Measurements from ENCODE around the gene EMILIN3. TPM values are rescaled to one million over a fixed set of nuclear protein-coding genes. Genes with fewer than 3 reads are reported as not detected.

EMILIN3 gene
- total and polyA plus RNA-seq, 2 of the 8 experiments (the other 6 are each of a cell fraction or from before 2014, with no cell fraction given) = 3.8 to 5.2 TPM

DNA sequence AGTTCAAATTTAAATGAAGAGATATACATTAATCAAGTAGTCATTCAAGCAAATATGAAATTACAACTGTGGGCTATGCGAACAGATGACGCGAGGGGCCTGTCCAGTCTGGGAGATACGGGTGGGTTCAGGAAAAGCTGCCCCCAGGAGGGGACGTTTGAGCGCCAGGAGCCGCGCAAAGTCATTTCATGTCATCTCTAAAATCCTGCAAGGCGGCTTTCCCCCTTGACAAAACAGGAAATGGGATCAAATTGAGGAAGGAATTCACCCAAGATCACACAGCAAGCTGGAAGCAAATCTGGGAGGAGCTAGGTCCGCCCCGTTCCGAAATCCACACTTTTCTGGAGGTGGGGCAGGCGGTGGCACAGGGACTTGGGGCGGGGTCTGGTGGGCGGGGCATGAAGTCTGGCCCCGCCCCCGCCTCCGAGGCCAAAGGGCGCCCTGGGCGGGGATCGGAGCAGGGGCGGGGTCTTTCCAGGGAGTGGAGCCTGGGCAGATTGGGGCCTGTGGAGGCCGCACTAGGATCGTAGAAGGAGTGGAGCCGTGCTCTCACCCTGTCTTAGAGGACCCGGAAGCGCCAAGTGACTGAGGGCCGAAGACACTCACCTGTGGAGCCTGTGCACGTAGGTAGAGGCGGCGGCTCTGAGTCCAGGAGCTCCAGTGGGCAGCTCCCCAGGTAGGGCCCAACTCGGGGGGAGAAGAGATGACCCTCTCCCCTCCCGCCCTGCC is 26.1 kb downstream of the EMILIN3 start, which contains the start of gene LPIN3:
LPIN3 (plus strand) TSS at position 495 of the 729 bp plus-strand sequence. CDS start 4,983 bp downstream, outside the sequence.
- Histone ChIP-seq H3K4ac (replicated peaks; ENCODE audit: insufficient read length, low read depth, low read length) (peak within 1 kb of the TSS; percentile 29), H3K4me2 (ENCODE audit: insufficient read depth in 1 of 2, low read depth in 2 of 2, low read length in 2 of 2) (peak within 1 kb of the TSS; percentile 30 to 80), H2BK12ac (ENCODE audit: low read depth, low read length) (peak within 1 kb of the TSS; percentile 1; the same call in 1 of the 2 replicates), H3K18ac (ENCODE audit: extremely low read depth, low read length) (peak within 1 kb of the TSS; percentile 66), H3K9ac (replicated peaks in 1 of 4; ENCODE audit: extremely low read depth in 1 of 4, low read depth in 3 of 4, low read length in 3 of 4) (no peak within 1 kb of the TSS; a peak in 1 of 7 replicates), H2BK120ac (replicated peaks; ENCODE audit: low read depth, low read length) (peak within 1 kb of the TSS; percentile 36), H2AK5ac (ENCODE audit: low read depth, low read length) (no peak within 1 kb of the TSS), H4K5ac (ENCODE audit: insufficient read length, low read depth, low read length) (no peak within 1 kb of the TSS), H3K9me3 (ENCODE audit: insufficient read depth in 2 of 2, low read depth in 1 of 2, low read length in 1 of 2) (no peaks in the 10 kb centered on the region), H2BK20ac (ENCODE audit: low read length) (peak within 1 kb of the TSS; percentile 75; the same call in 1 of the 2 replicates), H4K20me1 (replicated peaks in 1 of 2; ENCODE audit: control insufficient read depth in 1 of 2, insufficient read depth in 2 of 2, low read length in 2 of 2) (no peaks in the 10 kb centered on the region), H3K79me2 (ENCODE audit: control insufficient read depth in 1 of 2, insufficient read depth in 2 of 2, low read length in 2 of 2) (no peaks in the 10 kb centered on the region), H3K79me1 (ENCODE audit: low read depth, low read length) (no peaks in the 10 kb centered on the region), H3K4me1 (replicated peaks in 1 of 4; ENCODE audit: control insufficient read depth in 3 of 4, insufficient read depth in 4 of 4, low read length in 3 of 4) (peaks cover 3 to 13% (median 6%) of the 10 kb centered on the region in 4 experiments; a peak in 5 of 7 replicates), H2AFZ (ENCODE audit: low read length) (peak within 1 kb of the TSS; percentile 90), H3K27ac (ENCODE audit: low read depth, low read length) (no peak within 1 kb of the TSS), H3K36me3 (ENCODE audit: control insufficient read depth in 2 of 4, insufficient read depth in 4 of 4, low read length in 3 of 4) (no peaks in the 10 kb centered on the region), H3K4me3 (ENCODE audit: extremely low read depth in 1 of 4, insufficient read depth in 2 of 4, low read depth in 3 of 4, low read length in 4 of 4) (peak within 1 kb of the TSS; percentile 1 to 62 (median 41); a peak in 7 of 8 replicates), H2BK5ac (ENCODE audit: low read depth, low read length) (peak within 1 kb of the TSS; percentile 36; the same call in 1 of the 2 replicates), H3K56ac (replicated peaks; ENCODE audit: insufficient read length, low read depth, low read length) (no peak within 1 kb of the TSS), H2BK15ac (ENCODE audit: low read length) (0 out of 2 replicates have a peak within 1 kb of the TSS, but pooled peaks have one; percentile 36), H3K14ac (ENCODE audit: insufficient read length) (no peak within 1 kb of the TSS), H3K23ac (ENCODE audit: insufficient read length) (no peak within 1 kb of the TSS), H4K8ac (ENCODE audit: extremely low read depth, insufficient read depth, low read length) (peak within 1 kb of the TSS; percentile 88), H4K91ac (replicated peaks; ENCODE audit: insufficient read length, low read length) (peak within 1 kb of the TSS; percentile 7), H3K23me2 (ENCODE audit: low read depth, low read length) (no peaks in the 10 kb centered on the region), H3K27me3 (replicated peaks in 1 of 4; ENCODE audit: control insufficient read depth in 3 of 4, extremely low read depth in 1 of 4, insufficient read depth in 3 of 4, low read length in 3 of 4) (peaks cover 0 to 7% (median 2%) of the 10 kb centered on the region in 4 experiments; a peak in 1 of 7 replicates)
- ChIA-PET CTCF (ENCODE audit: partially characterized antibody) (interaction anchor here (0.6 to 6.0 kb wide), 54 partner anchors 10 to 374 kb away, joined by 3 to 112 read pairs (median 4); no protein-coding TSS in a partner anchor), POLR2A (ENCODE audit: partially characterized antibody) (interaction anchor here (0.8 to 1.7 kb wide), 8 partner anchors 23 to 203 kb away, joined by 3 to 7 read pairs (median 3); partner anchors contain the start of gene PLCG1)
- DNase-seq (ENCODE audit: low read depth in 1 of 2, low spot score in 2 of 2) = peak; percentile 81 to 91
- WGBS, 2 experiments (ENCODE audit: extremely low coverage in 1 of 2, insufficient coverage in 1 of 2, insufficient read length in 1 of 2, insufficient replicate concordance in 2 of 2, low coverage in 1 of 2, low lambda C conversion rate in 2 of 2, missing lambda C conversion rate in 1 of 2) = 10% methylated on average over 17 of the region's 33 CpGs; no CpG with 5 or more reads in 1 of the 2 experiments
- FAIRE-seq = no peak
- TF ChIP-seq CTBP2 (IDR thresholded peaks at IDR 0.05; ENCODE audit: borderline replicate concordance, insufficient read depth, insufficient read length, low read length) = no peak
- TF ChIP-seq SUZ12 (IDR thresholded peaks at IDR 0.05; ENCODE audit: low read length) = no peak
- no peak for TF ChIP-seq RNF2 (IDR thresholded peaks at IDR 0.05; ENCODE audit: borderline replicate concordance, low read depth, low read length, missing control alignments, poor library complexity, severe bottlenecking)
- no peak for TF ChIP-seq BCL11A (IDR thresholded peaks at IDR 0.05; ENCODE audit: low read depth in 2 of 2, low read length in 2 of 2)
- peak in 1 of 2 experiments; percentile 86; a peak in 2 of 3 replicates for TF ChIP-seq POLR2A (IDR thresholded peaks at IDR 0.05; ENCODE audit: control extremely low read depth in 1 of 2, low read depth in 2 of 2, low read length in 2 of 2)
- 0 out of 2 replicates have a peak, but pooled peaks have one; percentile 49 for TF ChIP-seq TBP (IDR thresholded peaks at IDR 0.05; ENCODE audit: low read depth, low read length)
- TF ChIP-seq RAD21 (IDR thresholded peaks at IDR 0.05 in 1 of 2, conservative IDR thresholded peaks at IDR 0.05 in 1 of 2; ENCODE audit: low read depth in 2 of 2, low read length in 2 of 2) = peak; percentile 57 to 68; a peak in 3 of 4 replicates
- TF ChIP-seq, protein P1, sequence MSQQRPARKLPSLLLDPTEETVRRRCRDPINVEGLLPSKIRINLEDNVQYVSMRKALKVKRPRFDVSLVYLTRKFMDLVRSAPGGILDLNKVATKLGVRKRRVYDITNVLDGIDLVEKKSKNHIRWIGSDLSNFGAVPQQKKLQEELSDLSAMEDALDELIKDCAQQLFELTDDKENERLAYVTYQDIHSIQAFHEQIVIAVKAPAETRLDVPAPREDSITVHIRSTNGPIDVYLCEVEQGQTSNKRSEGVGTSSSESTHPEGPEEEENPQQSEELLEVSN (IDR thresholded peaks at IDR 0.05) = no peak
- no peak; a peak in 2 of 4 replicates for TF ChIP-seq SIN3A (conservative IDR thresholded peaks at IDR 0.05 in 1 of 2, IDR thresholded peaks at IDR 0.05 in 1 of 2; ENCODE audit: low read depth in 1 of 2, low read length in 2 of 2)

Data from H1 (cell line).